ENCODE results near the gene TEPSIN. TPM values are rescaled to one million over a fixed set of nuclear protein-coding genes. Genes with fewer than 3 reads are reported as not detected.

The TEPSIN gene
- polyA plus RNA-seq, 1 donor (not counting 4 experiments of a cell fraction or from before 2014, with no cell fraction given) = 7.1 TPM

DNA sequence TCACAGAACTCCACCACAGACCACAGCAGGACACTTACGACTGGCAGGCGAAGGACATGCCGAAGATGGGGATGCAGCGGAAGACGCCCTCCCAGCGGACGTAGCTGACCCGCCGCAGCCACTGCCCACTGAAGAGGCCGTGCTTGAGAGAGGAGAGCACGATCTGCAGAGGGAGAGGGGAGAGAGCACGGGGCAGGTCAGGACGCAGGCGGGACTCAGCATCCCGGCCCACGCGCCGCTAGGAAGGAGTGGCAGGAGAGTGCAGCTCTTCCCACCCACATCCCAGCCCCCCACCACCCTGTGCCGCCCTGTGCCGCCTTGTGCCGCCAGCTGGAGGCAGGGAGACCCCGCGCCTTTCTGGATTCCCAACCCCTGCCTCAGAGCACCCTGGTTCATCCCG, 41.7 kb upstream of the TEPSIN start:
- Histone ChIP-seq H3K79me2 (ENCODE audit: control insufficient read depth, insufficient read depth, low read length) (peaks cover 3% of the 10 kb centered on the region), H4K20me1 (ENCODE audit: control insufficient read depth, extremely low read depth, insufficient read depth, low read length) (no peaks in the 10 kb centered on the region), H3K27me3 (ENCODE audit: control insufficient read depth, extremely low read depth, insufficient read depth, low read length) (no peaks in the 10 kb centered on the region), H3K4me3 (ENCODE audit: control insufficient read depth in 2 of 3, extremely low read depth in 1 of 3, insufficient read depth in 2 of 3, low read depth in 1 of 3, low read length in 3 of 3) (no peak overlapping the region), H2AFZ (ENCODE audit: control insufficient read depth, low read length) (no peak overlapping the region), H3K9me3 (ENCODE audit: control insufficient read depth, low read depth, low read length) (no peaks in the 10 kb centered on the region), H3K36me3 (ENCODE audit: control insufficient read depth in 2 of 2, extremely low read depth in 1 of 2, insufficient read depth in 2 of 2, low read length in 2 of 2) (peaks cover 21 to 23% of the 10 kb centered on the region in 2 experiments), H3K9ac (ENCODE audit: control insufficient read depth, extremely low read depth, insufficient read depth, low read length) (no peak overlapping the region), H3K27ac (ENCODE audit: control insufficient read depth, insufficient read depth, low read length) (no peak overlapping the region), H3K4me2 (ENCODE audit: control insufficient read depth, extremely low read depth, insufficient read depth, low read depth, low read length) (no peak overlapping the region), H3K9me1 (ENCODE audit: control insufficient read depth, extremely low read depth, insufficient read depth, low read length) (no peaks in the 10 kb centered on the region), H3K4me1 (ENCODE audit: control insufficient read depth, extremely low read depth, insufficient read depth, low read length) (no peaks in the 10 kb centered on the region)
- TF ChIP-seq, protein P1, sequence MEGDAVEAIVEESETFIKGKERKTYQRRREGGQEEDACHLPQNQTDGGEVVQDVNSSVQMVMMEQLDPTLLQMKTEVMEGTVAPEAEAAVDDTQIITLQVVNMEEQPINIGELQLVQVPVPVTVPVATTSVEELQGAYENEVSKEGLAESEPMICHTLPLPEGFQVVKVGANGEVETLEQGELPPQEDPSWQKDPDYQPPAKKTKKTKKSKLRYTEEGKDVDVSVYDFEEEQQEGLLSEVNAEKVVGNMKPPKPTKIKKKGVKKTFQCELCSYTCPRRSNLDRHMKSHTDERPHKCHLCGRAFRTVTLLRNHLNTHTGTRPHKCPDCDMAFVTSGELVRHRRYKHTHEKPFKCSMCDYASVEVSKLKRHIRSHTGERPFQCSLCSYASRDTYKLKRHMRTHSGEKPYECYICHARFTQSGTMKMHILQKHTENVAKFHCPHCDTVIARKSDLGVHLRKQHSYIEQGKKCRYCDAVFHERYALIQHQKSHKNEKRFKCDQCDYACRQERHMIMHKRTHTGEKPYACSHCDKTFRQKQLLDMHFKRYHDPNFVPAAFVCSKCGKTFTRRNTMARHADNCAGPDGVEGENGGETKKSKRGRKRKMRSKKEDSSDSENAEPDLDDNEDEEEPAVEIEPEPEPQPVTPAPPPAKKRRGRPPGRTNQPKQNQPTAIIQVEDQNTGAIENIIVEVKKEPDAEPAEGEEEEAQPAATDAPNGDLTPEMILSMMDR (optimal IDR thresholded peaks at IDR 0.05 in 1 of 3, IDR thresholded peaks at IDR 0.05 in 1 of 3, conservative IDR thresholded peaks at IDR 0.05 in 1 of 3; ENCODE audit: extremely low read depth in 1 of 3, insufficient read depth in 2 of 3, low read length in 3 of 3) = no peak
- TF ChIP-seq EZH2 (IDR thresholded peaks at IDR 0.05; ENCODE audit: low read length) = no peak
- dilution Hi-C loops (cut with MboI; ENCODE audit: extremely low pct_ligation_motif_present, low sequenced_read_pairs) = no loop called here
- DNase-seq (ENCODE audit: low read depth, low spot score) (no peak), FAIRE-seq (no peak)

- no peaks in the 10 kb centered on the region for H3K9me3 ChIP-seq (ENCODE audit: control insufficient read depth, low read depth, low read length)
- H3K27ac ChIP-seq (ENCODE audit: control insufficient read depth, insufficient read depth, low read length) = no peak overlapping the region
- DNase-seq (ENCODE audit: low read depth, low spot score) (no peak), FAIRE-seq (no peak)
- no peak overlapping the region for H3K9ac ChIP-seq (ENCODE audit: control insufficient read depth, extremely low read depth, insufficient read depth, low read length)
- no peak overlapping the region for H3K4me3 ChIP-seq (ENCODE audit: control insufficient read depth in 2 of 3, extremely low read depth in 1 of 3, insufficient read depth in 2 of 3, low read depth in 1 of 3, low read length in 3 of 3)
- H3K27me3 ChIP-seq (ENCODE audit: control insufficient read depth, extremely low read depth, insufficient read depth, low read length) = no peaks in the 10 kb centered on the region
- no peak overlapping the region for H3K4me2 ChIP-seq (ENCODE audit: control insufficient read depth, extremely low read depth, insufficient read depth, low read depth, low read length)
- TF ChIP-seq, protein P1 (optimal IDR thresholded peaks at IDR 0.05 in 1 of 3, IDR thresholded peaks at IDR 0.05 in 1 of 3, conservative IDR thresholded peaks at IDR 0.05 in 1 of 3; ENCODE audit: extremely low read depth in 1 of 3, insufficient read depth in 2 of 3, low read length in 3 of 3) = no peak
- TF ChIP-seq EZH2 (IDR thresholded peaks at IDR 0.05; ENCODE audit: low read length) = no peak
- H4K20me1 ChIP-seq (ENCODE audit: control insufficient read depth, extremely low read depth, insufficient read depth, low read length) = no peaks in the 10 kb centered on the region
- H3K9me1 ChIP-seq (ENCODE audit: control insufficient read depth, extremely low read depth, insufficient read depth, low read length) = no peaks in the 10 kb centered on the region
- H2AFZ ChIP-seq (ENCODE audit: control insufficient read depth, low read length) = no peak overlapping the region
- peaks cover 15 to 22% of the 10 kb centered on the region in 2 experiments for H3K36me3 ChIP-seq (ENCODE audit: control insufficient read depth in 2 of 2, extremely low read depth in 1 of 2, insufficient read depth in 2 of 2, low read length in 2 of 2)
- H3K79me2 ChIP-seq (ENCODE audit: control insufficient read depth, insufficient read depth, low read length) = no peaks in the 10 kb centered on the region
- H3K4me1 ChIP-seq (ENCODE audit: control insufficient read depth, extremely low read depth, insufficient read depth, low read length) = no peaks in the 10 kb centered on the region
- dilution Hi-C loops (cut with MboI; ENCODE audit: extremely low pct_ligation_motif_present, low sequenced_read_pairs) = no loop called here
Measured at GRCh38 chr17:81279278-81280275, 40.7 kb upstream of the TEPSIN start.
